K562 (cell line): ENCODE data around the gene BMI1. TPM values are rescaled to one million over a fixed set of nuclear protein-coding genes. Genes with fewer than 3 reads are reported as not detected.

Experiments used
- ATAC-seq: fragments of 200-7000 bp; cut with Tn5 transposase; 3 replicates; pipeline ENCODE4 v1.9.1; 2020; ENCODE audit warnings: moderate library complexity
- BruUV-seq: library from RNA; stranded (reverse); fragments of 400-500 nt; replicated peaks from 2 replicates; lab custom pipeline; 2021; lab: Mats Ljungman, UMichigan
- CTCF ChIA-PET: fragments of 300-600 bp; formaldehyde crosslinking; extraction: SDS; loops from one replicate; lab custom pipeline; 2021; ENCODE audit warnings: low intra/inter-chr PET ratio; lab: Yijun Ruan, JAX
- POLR2A ChIA-PET: fragments of 300-600, 350-650 bp; sonication (Branson Sonifier 250); formaldehyde crosslinking; extraction: SDS; loops from one replicate; lab custom pipeline; 2021; ENCODE audit warnings: antibody characterized with exemption, inconsistent platforms; lab: Yijun Ruan, JAX
- DNase-seq, 4 experiments: peaks; one replicate each; pipeline versions ENCODE4 v3.0.0 to v3.0.0-alpha.2; 2011 to 2018; ENCODE audit warnings: low spot score in 3 of 4, mixed read lengths in 3 of 4; ENCODE audit errors: extremely low read depth in 1 of 4
- FAIRE-seq: peaks from 2 replicates; lab custom pipeline; 2011; peaks lifted over from hg19 to GRCh38; lab: Jason Lieb, UNC
- H2AFZ ChIP-seq: 2 replicates; pipeline ENCODE4 v1.6.0; 2011; ENCODE audit warnings: low read depth, low read length, control low read depth, inconsistent platforms
- H3K27ac ChIP-seq: fragments of 200-600 bp; 3 replicates; pipeline ENCODE4 v1.8.0; 2011; ENCODE audit warnings: low read depth, mild to moderate bottlenecking, control low read depth, inconsistent platforms, low read length, moderate library complexity, mixed read lengths; ENCODE audit errors: extremely low read depth
- H3K27me3 ChIP-seq, 2 experiments: fragments of 300-600 bp in 1 of 2; 2 replicates in 1 of 2; 3 replicates in 1 of 2; pipeline versions ENCODE4 v1.6.0 to v1.8.0; 2011; ENCODE audit warnings: inconsistent platforms in 2 of 2, low read length in 2 of 2, mild to moderate bottlenecking in 1 of 2, mixed read lengths in 1 of 2, moderate library complexity in 1 of 2; ENCODE audit not compliant: control insufficient read depth in 2 of 2, insufficient read depth in 2 of 2
- H3K36me3 ChIP-seq: fragments of 300-600 bp; 3 replicates; pipeline ENCODE4 v1.8.0; 2011; ENCODE audit warnings: mild to moderate bottlenecking, low read length, inconsistent platforms; ENCODE audit not compliant: control insufficient read depth, insufficient read depth
- H3K4me1 ChIP-seq, 2 experiments: fragments of 200-600 bp in 1 of 2; replicated peaks in 1 of 2; 2 replicates in 1 of 2; 3 replicates in 1 of 2; pipeline versions ENCODE4 v1.5.1 to v1.8.0; 2011; ENCODE audit warnings: inconsistent platforms in 2 of 2, low read length in 2 of 2, mild to moderate bottlenecking in 1 of 2, mixed read lengths in 1 of 2, moderate library complexity in 1 of 2; ENCODE audit not compliant: control insufficient read depth in 2 of 2, insufficient read depth in 2 of 2
- H3K4me2 ChIP-seq: 2 replicates; pipeline ENCODE4 v1.6.1; 2011; ENCODE audit warnings: low read length, control low read depth, inconsistent platforms, mixed read lengths; ENCODE audit not compliant: insufficient read depth
- H3K4me3 ChIP-seq: fragments of 200-600 bp; sonication (generic), shearing (Covaris generic); 2 replicates; pipeline ENCODE4 v1.5.1; 2016; ENCODE audit warnings: control low read depth, inconsistent platforms
- H3K79me2 ChIP-seq: fragments of 200-600 bp; 3 replicates; pipeline ENCODE4 v1.8.0; 2011; ENCODE audit warnings: low read length, inconsistent platforms; ENCODE audit not compliant: control insufficient read depth, insufficient read depth
- H3K9ac ChIP-seq, 2 experiments: 2 replicates each; pipeline versions ENCODE4 v1.6.0 to v1.6.1; 2011; ENCODE audit warnings: low read depth in 2 of 2, low read length in 2 of 2, control low read depth in 1 of 2, inconsistent platforms in 1 of 2, mild to moderate bottlenecking in 1 of 2, mixed read lengths in 1 of 2; ENCODE audit not compliant: insufficient read depth in 1 of 2
- H3K9me1 ChIP-seq: one replicate; pipeline ENCODE4 v1.6.0; 2011; ENCODE audit warnings: inconsistent platforms, mild to moderate bottlenecking, low read length, moderate library complexity; ENCODE audit not compliant: control insufficient read depth, insufficient read depth
- H3K9me3 ChIP-seq: replicated peaks from 2 replicates; pipeline ENCODE4 v1.5.1; 2011; ENCODE audit warnings: low read depth, low read length, inconsistent platforms; ENCODE audit not compliant: control insufficient read depth, insufficient read depth
- H4K20me1 ChIP-seq: replicated peaks from 2 replicates; pipeline ENCODE4 v1.6.1; 2011; ENCODE audit warnings: low read length, inconsistent platforms, mixed read lengths; ENCODE audit not compliant: control insufficient read depth, insufficient read depth
- ATF1 ChIP-seq, 2 experiments: fragments of 450-650 bp in 1 of 2; IDR thresholded peaks; 2 replicates each; pipeline ENCODE4 v1.6.1; 2016; ENCODE audit warnings: missing compliant biosample characterization in 1 of 2, missing genetic modification characterization in 1 of 2
- CEBPB ChIP-seq: fragments of 450-650 bp; IDR thresholded peaks from 2 replicates; pipeline ENCODE4 v1.6.1; 2016; ENCODE audit warnings: missing genetic modification characterization, missing compliant biosample characterization
- CREB1 ChIP-seq, 2 experiments: sonication (generic) in 1 of 2; formaldehyde crosslinking in 1 of 2; IDR thresholded peaks; 2 replicates each; pipeline versions ENCODE4 v1.6.1 to v1.8.0; 2012 to 2022; ENCODE audit warnings: inconsistent platforms in 1 of 2, mild to moderate bottlenecking in 1 of 2, missing genetic modification reagents in 1 of 2, moderate library complexity in 1 of 2
- DACH1 ChIP-seq: fragments of 450-650 bp; IDR thresholded peaks from 2 replicates; pipeline ENCODE4 v1.6.1; 2018; ENCODE audit not compliant: partially characterized antibody
- DLX4 ChIP-seq: fragments of 250-450 bp; sonication (Bioruptor Pico); IDR thresholded peaks from 2 replicates; pipeline ENCODE4 v1.6.1; 2021; ENCODE audit warnings: mild to moderate bottlenecking
- E2F1 ChIP-seq: sonication (generic); formaldehyde crosslinking; IDR thresholded peaks from 2 replicates; pipeline ENCODE4 v1.8.1; 2023; ENCODE audit warnings: mild to moderate bottlenecking, missing genetic modification reagents, moderate library complexity
- FOXJ2 ChIP-seq: fragments of 200-800 bp; sonication (Bioruptor generic); IDR thresholded peaks from 2 replicates; pipeline ENCODE4 v1.6.1; 2016; ENCODE audit warnings: missing genetic modification characterization, missing compliant biosample characterization
- LEF1 ChIP-seq: fragments of 450-650 bp; IDR thresholded peaks from 2 replicates; pipeline ENCODE4 v1.6.1; 2016; ENCODE audit warnings: mild to moderate bottlenecking
- NFE2 ChIP-seq: IDR thresholded peaks from 2 replicates; pipeline ENCODE4 v1.6.1; 2014; ENCODE audit warnings: antibody characterized with exemption, low read depth
- PTBP1 ChIP-seq: fragments of 200-400 bp; formaldehyde crosslinking; IDR thresholded peaks from 2 replicates; pipeline ENCODE4 v1.6.1; 2017; ENCODE audit warnings: low read depth, low read length
- TBP ChIP-seq: optimal IDR thresholded peaks from 2 replicates; pipeline ENCODE3; 2011; ENCODE audit warnings: low read depth, low read length, improper control_type of control experiment
- UBTF ChIP-seq, 2 experiments: IDR thresholded peaks; 2 replicates each; pipeline ENCODE4 v1.6.1; 2012; ENCODE audit warnings: improper control_type of control experiment in 2 of 2, low read depth in 2 of 2, low read length in 2 of 2, borderline replicate concordance in 1 of 2
- ZNF583 ChIP-seq: fragments of 250-450 bp; sonication (Bioruptor Pico); IDR thresholded peaks from 2 replicates; pipeline ENCODE4 v1.4.0; 2020
- ZNF609 ChIP-seq: sonication (generic); formaldehyde crosslinking; IDR thresholded peaks from 2 replicates; pipeline ENCODE4 v1.8.1; 2023; ENCODE audit warnings: missing genetic modification reagents, mild to moderate bottlenecking, borderline replicate concordance
- WGBS: fragments of 100-300 bp; shearing (Covaris generic); methylation state at CpG from one replicate; pipeline ENCODE4 v1.1.6; 2016; ENCODE audit warnings: low coverage, mixed read lengths; ENCODE audit not compliant: insufficient coverage; ENCODE audit errors: missing lambda C conversion rate; 5-methylcytosine and 5-hydroxymethylcytosine counted together
- in situ Hi-C: fragments of 300-500 bp; cut with MboI; formaldehyde crosslinking; loops from 4 replicates; pipeline ENCODE4 v1.15.0; 2018; ENCODE audit warnings: inconsistent platforms, mixed read lengths
- intact Hi-C: fragments of 100-400 bp; cut with micrococcal nuclease; formaldehyde crosslinking; loops from 2 replicates; pipeline ENCODE4 v1.14.2; 2022
- polyA plus RNA-seq, 8 experiments: library from polyadenylated mRNA; depleted of rRNA in 4 of 8; stranded (reverse) in 5 of 8; unstranded in 3 of 8; fragments of >200 nt; fragmentation: Nextera tagmentation in 2 of 8; fragmentation: Illumina TruSeq in 1 of 8; extraction: Ambion mirVana in 2 of 8; extraction: Trizol in 1 of 8; gene quantifications; 2 replicates each; pipeline versions ENCODE4 v1.2.1 to v1.2.3, GENCODE V29; 2011 to 2014; ENCODE audit warnings: inconsistent platforms in 1 of 8, missing spikeins in 1 of 8
- total RNA-seq, 7 experiments: library from RNA; depleted of rRNA in 6 of 7; stranded (reverse); fragments of >200 nt in 6 of 7; fragmentation: Illumina TruSeq in 2 of 7; extraction: Trizol in 2 of 7; gene quantifications; 2 replicates each; pipeline versions ENCODE4 v1.2.1 to v1.2.3, GENCODE V29; 2011 to 2021; ENCODE audit warnings: low replicate concordance in 1 of 7

Gene BMI1
- total and polyA plus RNA-seq, 9 of the 15 experiments (the other 6 are each of a cell fraction or from before 2014, with no cell fraction given) = 21.4 to 103 (median 70.8) TPM

- POLR2A ChIA-PET = interaction anchor here (1.3 to 3.0 kb wide), 4 partner anchors 8 to 88 kb away, joined by 5 to 25 read pairs (median 6); no protein-coding TSS in a partner anchor
- TSS peak; percentile 39 for BruUV-seq
- Histone ChIP-seq H3K4me3 (peak overlapping the region; percentile 77), H3K27ac (peak overlapping the region; percentile 95), H2AFZ (peak overlapping the region; percentile 83), H3K36me3 (no peaks in the 10 kb centered on the region; the same call in 2 of the 3 replicates), H3K4me1 (peaks cover 7 to 11% of the 10 kb centered on the region in 2 experiments; a peak in 3 of 5 replicates), H3K9me1 (no peaks in the 10 kb centered on the region), H3K9me3 (no peaks in the 10 kb centered on the region), H3K4me2 (peak overlapping the region; percentile 97), H3K79me2 (peaks cover 55% of the 10 kb centered on the region), H3K9ac (peak overlapping the region; percentile 84 to 90), H3K27me3 (peaks cover 1 to 2% of the 10 kb centered on the region in 2 experiments; a peak in 3 of 5 replicates), H4K20me1 (no peaks in the 10 kb centered on the region)
- in situ Hi-C loops = no loop called here
- FAIRE-seq = no peak
- intact Hi-C loops = loop anchor here (2.0 to 10.0 kb wide), 4 partner anchors 74 to 790 kb away; partner anchors contain the start of gene SKIDA1
- under 1% methylated on average over 9 of the region's 9 CpGs for WGBS
- CTCF ChIA-PET = no interaction called here
- ATAC-seq = peak; percentile 43
- DNase-seq = no peak
- peak; percentile 12 for TF ChIP-seq TBP
- TF ChIP-seq PTBP1 = no peak
- TF ChIP-seq ATF1 (CRISPR knock-in tag; IDR thresholded peaks at IDR 0.05) = no peak
- no peak for TF ChIP-seq ATF1 (tag; IDR thresholded peaks at IDR 0.05)
- TF ChIP-seq E2F1 (CRISPR knock-in tag) = no peak; the same call in 1 of the 2 replicates
- 0 out of 2 replicates have a peak, but pooled peaks have one; percentile 74 for TF ChIP-seq FOXJ2 (tag)
- TF ChIP-seq LEF1 = 0 out of 2 replicates have a peak, but pooled peaks have one; percentile 4
- no peak for TF ChIP-seq ZNF609 (CRISPR knock-in tag)
- TF ChIP-seq DACH1 = no peak
- TF ChIP-seq ZNF583 = no peak
- no peak for TF ChIP-seq NFE2
- TF ChIP-seq CEBPB (tag) = no peak
- no peak for TF ChIP-seq CREB1 (IDR thresholded peaks at IDR 0.05)
- no peak for TF ChIP-seq CREB1 (CRISPR knock-in tag; IDR thresholded peaks at IDR 0.05)
- no peak for TF ChIP-seq UBTF (IDR thresholded peaks at IDR 0.05; ENCODE audit: borderline replicate concordance in 1 of 2, low read depth in 2 of 2, low read length in 2 of 2)
- TF ChIP-seq DLX4 = no peak
These were observed 3.9 kb upstream of the BMI1 start for GRCh38 chr10:22317076-22317370.
